Effector memory CD4-positive, alpha-beta T cell (primary cell): ENCODE measurements around the gene PIGK.

ENCODE experiments used
- DNase-seq, 3 donors: peaks; one replicate each; pipeline ENCODE4 v3.0.0-alpha.2; 2020
- H3K27ac ChIP-seq: 2 replicates; pipeline ENCODE4 v1.7.0; 2013; ENCODE audit warnings: mild to moderate bottlenecking, low read length, moderate library complexity; ENCODE audit not compliant: insufficient read depth, poor library complexity, severe bottlenecking
- H3K27me3 ChIP-seq: replicated peaks from 2 replicates; pipeline ENCODE4 v1.7.0; 2013; ENCODE audit warnings: mild to moderate bottlenecking, low read length; ENCODE audit not compliant: insufficient read depth, control insufficient read depth, poor library complexity, severe bottlenecking
- H3K36me3 ChIP-seq: 2 replicates; pipeline ENCODE4 v1.7.0; 2013; ENCODE audit warnings: mild to moderate bottlenecking, low read length, moderate library complexity; ENCODE audit not compliant: control insufficient read depth, insufficient read depth
- H3K4me1 ChIP-seq: 2 replicates; pipeline ENCODE4 v1.7.0; 2013; ENCODE audit warnings: low read length, mild to moderate bottlenecking; ENCODE audit not compliant: control insufficient read depth, insufficient read depth, poor library complexity, severe bottlenecking
- H3K4me3 ChIP-seq: 2 replicates; pipeline ENCODE4 v1.7.0; 2013; ENCODE audit warnings: low read length, low read depth, mild to moderate bottlenecking; ENCODE audit not compliant: insufficient read depth, poor library complexity, severe bottlenecking
- H3K9me3 ChIP-seq: 2 replicates; pipeline ENCODE4 v1.7.0; 2013; ENCODE audit warnings: mild to moderate bottlenecking, low read length, moderate library complexity; ENCODE audit not compliant: control insufficient read depth

The PIGK gene

GRCh38 chr1:77056525-77056924 lies 162.7 kb downstream of the PIGK start:
- no peak for DNase-seq
- Histone ChIP-seq H3K27me3 (no peaks in the 10 kb centered on the region), H3K27ac (no peak overlapping the region), H3K9me3 (no peaks in the 10 kb centered on the region), H3K36me3 (no peaks in the 10 kb centered on the region), H3K4me3 (no peak overlapping the region), H3K4me1 (no peaks in the 10 kb centered on the region)

- Histone ChIP-seq H3K36me3 (no peaks in the 10 kb centered on the region), H3K27me3 (no peaks in the 10 kb centered on the region), H3K9me3 (no peaks in the 10 kb centered on the region), H3K4me3 (no peak overlapping the region), H3K4me1 (no peaks in the 10 kb centered on the region), H3K27ac (no peak overlapping the region)
- no peak for DNase-seq
Measured at GRCh38 chr1:77051425-77051824, 167.8 kb downstream of the PIGK start.

DNA sequence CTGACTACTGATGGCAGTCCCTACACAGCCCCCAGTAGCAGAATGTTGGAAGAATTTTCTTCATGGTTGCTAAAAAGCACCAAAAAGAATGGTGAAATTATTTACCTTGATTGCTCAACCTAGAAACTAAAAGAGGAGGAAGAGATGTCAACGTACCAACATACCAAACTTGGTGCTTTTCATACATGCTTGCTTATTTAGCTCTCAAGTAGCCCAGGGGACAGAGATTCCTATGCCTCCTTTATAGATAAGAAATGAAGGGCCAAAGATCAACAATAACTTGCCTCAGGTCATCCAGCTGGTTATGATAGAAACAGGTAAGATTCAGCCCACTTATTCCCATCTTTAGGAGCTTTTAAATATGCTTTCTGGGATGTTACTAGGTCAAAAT lies 170.6 kb downstream of the PIGK start:
- DNase-seq: no peak
- H3K9me3 ChIP-seq: no peaks in the 10 kb centered on the region
- no peaks in the 10 kb centered on the region for H3K27me3 ChIP-seq
- H3K4me1 ChIP-seq: no peaks in the 10 kb centered on the region
- no peaks in the 10 kb centered on the region for H3K36me3 ChIP-seq
- no peak overlapping the region for H3K27ac ChIP-seq
- H3K4me3 ChIP-seq: no peak overlapping the region

GRCh38 chr1:77047978-77048614 lies 171.1 kb downstream of the PIGK start:
- Histone ChIP-seq H3K4me3 (no peak overlapping the region), H3K36me3 (no peaks in the 10 kb centered on the region), H3K4me1 (no peaks in the 10 kb centered on the region), H3K9me3 (no peaks in the 10 kb centered on the region), H3K27me3 (no peaks in the 10 kb centered on the region), H3K27ac (no peak overlapping the region)
- no peak for DNase-seq

DNA sequence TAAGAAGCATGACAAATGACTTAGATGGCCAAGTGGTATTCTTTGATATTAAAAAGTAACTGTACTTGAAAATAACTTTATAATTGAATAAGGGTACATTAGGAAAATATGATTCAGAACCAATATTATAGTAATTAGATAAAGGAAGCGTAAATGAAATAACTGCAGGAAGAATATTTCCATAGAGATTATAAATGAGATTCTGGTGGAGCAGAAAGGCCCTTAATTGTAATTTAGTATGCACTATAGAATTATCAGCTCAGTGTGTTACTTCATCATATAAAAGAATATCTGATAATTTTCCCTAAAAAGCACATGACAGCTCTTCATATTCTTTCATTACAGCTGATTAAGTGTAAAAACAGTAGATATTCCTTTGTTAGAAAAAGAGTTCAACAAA lies 171.7 kb downstream of the PIGK start:
- Histone ChIP-seq H3K27ac (no peak overlapping the region), H3K9me3 (no peaks in the 10 kb centered on the region), H3K4me3 (no peak overlapping the region), H3K36me3 (no peaks in the 10 kb centered on the region), H3K27me3 (no peaks in the 10 kb centered on the region), H3K4me1 (no peaks in the 10 kb centered on the region)
- no peak for DNase-seq

- Histone ChIP-seq H3K27me3 (no peaks in the 10 kb centered on the region), H3K9me3 (no peaks in the 10 kb centered on the region), H3K4me3 (no peak overlapping the region), H3K36me3 (no peaks in the 10 kb centered on the region), H3K27ac (no peak overlapping the region), H3K4me1 (no peaks in the 10 kb centered on the region)
- no peak for DNase-seq
Measured at GRCh38 chr1:77044133-77044849, 174.9 kb downstream of the PIGK start.

DNA sequence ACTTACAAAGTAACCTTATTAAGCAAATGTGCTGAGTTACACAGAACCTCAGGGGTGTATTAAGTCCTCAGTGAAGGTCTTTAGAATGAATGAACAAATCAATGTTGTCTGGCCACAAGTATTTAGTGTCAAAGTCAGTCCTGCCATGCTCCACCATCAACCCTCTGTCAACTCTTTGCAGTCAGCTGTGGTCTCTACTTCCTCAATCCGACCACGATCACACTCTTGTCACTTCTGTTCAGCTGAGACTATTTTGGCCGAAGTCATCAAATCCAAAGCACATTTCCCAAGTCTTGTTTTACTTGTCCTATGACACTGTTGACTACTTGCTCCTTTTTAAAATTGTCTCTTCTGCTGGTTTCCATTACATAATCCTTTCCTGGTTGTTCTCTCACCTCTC lies 178.4 kb downstream of the PIGK start:
- H3K4me1 ChIP-seq: no peaks in the 10 kb centered on the region
- no peaks in the 10 kb centered on the region for H3K36me3 ChIP-seq
- H3K27me3 ChIP-seq: no peaks in the 10 kb centered on the region
- no peak for DNase-seq
- H3K9me3 ChIP-seq: no peaks in the 10 kb centered on the region
- no peak overlapping the region for H3K27ac ChIP-seq
- no peak overlapping the region for H3K4me3 ChIP-seq

DNA sequence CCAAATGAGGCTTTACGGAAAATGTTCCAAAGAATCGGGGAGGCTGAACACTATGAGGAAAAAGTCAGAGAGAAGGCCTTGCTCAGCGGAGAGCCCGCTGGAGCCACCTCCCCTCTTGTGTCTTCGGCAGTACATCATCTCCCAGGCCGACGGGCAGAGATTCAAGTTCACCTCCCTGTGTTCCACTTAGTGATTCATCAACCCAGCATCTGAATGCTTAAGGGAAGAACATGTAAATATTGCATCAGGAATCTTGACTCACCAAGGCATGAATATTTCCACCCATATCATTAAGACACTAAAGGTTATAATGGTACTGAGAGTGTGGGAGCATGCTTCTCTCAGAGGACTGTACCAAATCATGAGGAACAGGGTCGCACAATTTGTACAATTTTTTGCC lies 179.5 kb downstream of the PIGK start:
- H3K4me1 ChIP-seq: no peaks in the 10 kb centered on the region
- no peaks in the 10 kb centered on the region for H3K27me3 ChIP-seq
- no peaks in the 10 kb centered on the region for H3K36me3 ChIP-seq
- no peaks in the 10 kb centered on the region for H3K9me3 ChIP-seq
- no peak overlapping the region for H3K27ac ChIP-seq
- no peak for DNase-seq
- H3K4me3 ChIP-seq: no peak overlapping the region

DNA sequence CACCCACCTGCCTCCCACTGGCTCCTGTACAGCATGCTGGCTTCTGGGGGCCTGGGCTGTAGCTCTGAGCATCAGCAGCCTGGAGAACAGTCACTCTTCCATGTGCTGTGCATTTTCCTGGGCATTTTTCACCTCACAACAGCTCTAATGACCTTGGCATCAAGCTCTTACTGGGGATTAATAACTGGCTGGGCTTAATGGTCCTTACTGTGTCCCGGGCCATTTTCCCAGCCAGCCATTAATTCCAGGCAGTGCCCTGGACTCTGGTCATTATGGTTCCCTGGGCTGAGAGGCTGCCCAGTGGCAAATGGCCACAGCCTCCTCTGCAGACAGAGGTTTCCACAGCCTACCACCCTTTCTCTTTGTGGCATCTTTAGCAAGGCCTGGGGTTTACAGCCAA lies 180.1 kb downstream of the PIGK start:
- no peak for DNase-seq
- Histone ChIP-seq H3K4me1 (no peaks in the 10 kb centered on the region), H3K27ac (no peak overlapping the region), H3K27me3 (no peaks in the 10 kb centered on the region), H3K36me3 (no peaks in the 10 kb centered on the region), H3K4me3 (no peak overlapping the region), H3K9me3 (no peaks in the 10 kb centered on the region)
